Ishikawa (cell line): ENCODE measurements around the gene MSX2.

Source experiments
- EGR1 ChIP-seq: IDR thresholded peaks from 2 replicates; pipeline ENCODE4 v1.6.1; 2012
- MAX ChIP-seq: IDR thresholded peaks from 2 replicates; pipeline ENCODE4 v1.6.1; 2012
- RAD21 ChIP-seq: IDR thresholded peaks from 2 replicates; pipeline ENCODE4 v1.6.1; 2012; ENCODE audit warnings: low read depth
- YY1 ChIP-seq: IDR thresholded peaks from 2 replicates; pipeline ENCODE4 v1.6.1; 2012; ENCODE audit warnings: low read depth
- ZBTB7A ChIP-seq: IDR thresholded peaks from 2 replicates; pipeline ENCODE4 v1.6.1; 2012; ENCODE audit warnings: low read depth

- TF ChIP-seq YY1 (no peak), ZBTB7A (no peak), EGR1 (no peak), MAX (no peak), RAD21 (no peak)
Observed at GRCh38 chr5:174714751-174715150, 9.6 kb upstream of the MSX2 start.
